Upper lobe of left lung (tissue), 6 donors: ENCODE results near the gene SART3. TPM values are rescaled to one million over a fixed set of nuclear protein-coding genes. Genes with fewer than 3 reads are reported as not detected.

Source experiments
- ATAC-seq, 2 donors: fragments of 200-7000 bp; cut with Tn5 transposase; one replicate each; pipeline ENCODE4 v1.9.1; 2022; ENCODE audit warnings: mild to moderate bottlenecking in 2 of 2, moderate library complexity in 2 of 2; ENCODE audit not compliant: low FRiP score in 2 of 2
- DNase-seq, 2 donors: peaks; one replicate each; pipeline ENCODE4 v3.0.0-alpha.2; 2019 to 2020
- H3K27ac ChIP-seq, 4 donors: fragments of 200-600 bp; sonication (generic); one replicate each; pipeline ENCODE4 v1.5.1; 2016 to 2019
- H3K27me3 ChIP-seq, 4 donors: fragments of 200-600 bp; sonication (generic); one replicate each; pipeline ENCODE4 v1.5.1; 2017 to 2019
- H3K36me3 ChIP-seq, 4 donors: fragments of 200-600 bp; sonication (generic); one replicate each; pipeline ENCODE4 v1.5.1; 2016 to 2019
- H3K4me1 ChIP-seq, 4 donors: fragments of 200-600 bp; sonication (generic); one replicate each; pipeline ENCODE4 v1.5.1; 2018 to 2019
- H3K4me3 ChIP-seq, 4 donors: fragments of 200-600 bp; sonication (generic); one replicate each; pipeline ENCODE4 v1.5.1; 2017 to 2019; ENCODE audit warnings: mild to moderate bottlenecking in 2 of 4, moderate library complexity in 1 of 4
- H3K9me3 ChIP-seq, 4 donors: fragments of 200-600 bp; sonication (generic); one replicate each; pipeline ENCODE4 v1.5.1; 2018 to 2019
- EP300 ChIP-seq, 4 donors: sonication (generic); formaldehyde crosslinking; IDR thresholded peaks; one replicate each; pipeline ENCODE4 v1.5.1; 2017; ENCODE audit warnings: antibody characterized with exemption in 4 of 4, control low read depth in 2 of 4
- POLR2A ChIP-seq, 4 donors: fragments of 450-650 bp; IDR thresholded peaks; one replicate each; pipeline ENCODE4 v1.5.1; 2016 to 2017; ENCODE audit warnings: antibody characterized with exemption in 4 of 4, mild to moderate bottlenecking in 2 of 4
- POLR2AphosphoS5 ChIP-seq, 2 donors: sonication (generic); formaldehyde crosslinking; IDR thresholded peaks; one replicate each; pipeline ENCODE4 v1.5.1; 2017; ENCODE audit warnings: antibody characterized with exemption in 2 of 2
- WGBS, 2 donors: methylation state at CpG; one replicate each; pipeline ENCODE4 v1.1.5; 2017 to 2018; 5-methylcytosine and 5-hydroxymethylcytosine counted together
- total RNA-seq, 6 donors: library from RNA; depleted of rRNA in 4 of 6; stranded (reverse); fragments of >200 nt in 4 of 6; gene quantifications; one replicate each; pipeline versions ENCODE4 v1.1.0 to v1.2.1, GENCODE V29; 2016 to 2021
- TF ChIP-seq, protein P1 (sequence below), 6 experiments: fragments of 450-650 bp in 4 of 6; fragments of 200-600 bp in 2 of 6; sonication (generic) in 2 of 6; IDR thresholded peaks; one replicate each; pipeline ENCODE4 v1.5.1; 2016 to 2019; ENCODE audit warnings: antibody characterized with exemption in 6 of 6
- donor health status: DM: no; HTN: no; CAD: no; lungs with moderate emphysema.
- donor health status: DM: no; HTN: yes; CAD: no; lungs with severe emphysema.

Gene SART3
- total RNA-seq, 6 donors from 2014 or later = 36.9 to 235 (median 63.9) TPM

DNA sequence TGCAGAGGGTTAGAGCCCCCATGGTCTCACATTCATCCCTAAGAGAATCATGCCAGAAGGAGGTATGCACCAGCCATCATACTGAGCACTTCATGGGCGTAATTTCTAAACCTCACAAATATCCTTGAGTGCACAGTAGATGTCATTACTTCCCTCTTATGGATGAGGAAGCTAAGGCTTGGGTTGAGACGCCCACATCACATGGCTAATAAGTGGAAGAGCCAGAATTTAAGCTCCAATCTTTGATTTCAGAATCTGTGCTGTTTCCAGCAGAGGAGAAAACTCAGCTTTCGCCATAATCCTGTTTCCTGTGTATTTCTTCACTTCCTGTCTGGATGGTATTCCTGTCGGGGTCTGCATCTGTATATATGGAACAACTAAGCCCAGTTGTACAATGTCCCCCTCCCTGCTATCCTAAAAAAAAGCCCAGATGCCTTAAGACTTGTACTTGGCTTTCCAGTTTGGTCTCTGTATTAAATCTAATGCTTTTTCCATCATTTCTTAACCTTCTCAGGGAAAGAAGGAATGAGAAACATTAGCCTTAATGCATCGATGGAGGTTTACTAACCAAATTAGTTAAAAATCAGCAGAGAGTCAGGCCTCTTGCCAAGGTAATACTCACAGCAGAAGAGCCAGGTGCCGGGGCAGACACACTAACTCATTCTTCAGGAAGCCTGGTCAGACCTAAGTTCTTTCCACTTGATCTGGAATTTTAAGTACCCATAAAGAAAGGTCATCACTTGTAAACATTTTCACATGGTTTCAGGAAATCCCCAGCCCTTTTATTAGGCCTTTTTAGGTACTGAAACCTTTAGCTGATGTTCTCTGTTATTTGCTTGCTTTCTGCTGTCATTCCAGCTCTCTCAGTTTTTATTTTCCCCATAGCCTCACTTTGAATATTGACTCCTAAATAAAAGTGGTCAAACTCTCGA lies 6.7 kb upstream of the SART3 start:
- TF ChIP-seq POLR2AphosphoS5 (IDR thresholded peaks at IDR 0.05) (no peak), POLR2A (IDR thresholded peaks at IDR 0.05) (no peak), EP300 (IDR thresholded peaks at IDR 0.05) (no peak)
- H3K27me3 ChIP-seq = no peaks in the 10 kb centered on the region
- ATAC-seq (peak in 1 of 2 donors; percentile 32), DNase-seq (peak in 1 of 2 donors; percentile 40)
- H3K36me3 ChIP-seq = peaks cover 23 to 62% (median 50%) of the 10 kb centered on the region in 4 donors
- H3K27ac ChIP-seq = peak overlapping the region; percentile 20 to 60 (median 44)
- H3K9me3 ChIP-seq = no peaks in the 10 kb centered on the region
- H3K4me1 ChIP-seq = peaks cover 16 to 41% (median 27%) of the 10 kb centered on the region in 4 donors
- no peak overlapping the region for H3K4me3 ChIP-seq
- WGBS, 2 donors = 45 to 46% methylated on average over 7 of the region's 7 CpGs

DNA sequence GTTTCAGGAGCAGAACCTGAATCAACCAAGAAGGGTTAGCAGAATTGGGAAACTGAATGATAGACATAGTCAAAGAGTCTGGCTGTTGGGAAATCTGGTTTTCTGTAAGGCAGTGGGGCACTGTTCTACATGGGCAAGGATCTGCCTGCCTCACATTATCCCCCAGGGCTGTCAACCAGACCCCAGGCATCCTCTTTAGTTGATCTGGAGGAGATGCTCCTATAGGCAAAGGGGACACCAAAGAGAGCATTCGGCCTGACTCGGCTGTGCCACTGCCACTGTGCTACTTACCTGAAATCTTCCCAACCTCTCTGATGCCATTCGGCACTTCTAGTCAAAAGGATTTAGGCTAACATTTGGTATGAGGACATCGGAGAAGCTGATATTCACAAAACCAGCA lies 5.5 kb upstream of the SART3 start:
- peak overlapping the region; percentile 20 to 60 (median 49) for H3K27ac ChIP-seq
- no peak overlapping the region for H3K4me3 ChIP-seq
- TF ChIP-seq EP300 (IDR thresholded peaks at IDR 0.05) = no peak
- TF ChIP-seq, protein P1, sequence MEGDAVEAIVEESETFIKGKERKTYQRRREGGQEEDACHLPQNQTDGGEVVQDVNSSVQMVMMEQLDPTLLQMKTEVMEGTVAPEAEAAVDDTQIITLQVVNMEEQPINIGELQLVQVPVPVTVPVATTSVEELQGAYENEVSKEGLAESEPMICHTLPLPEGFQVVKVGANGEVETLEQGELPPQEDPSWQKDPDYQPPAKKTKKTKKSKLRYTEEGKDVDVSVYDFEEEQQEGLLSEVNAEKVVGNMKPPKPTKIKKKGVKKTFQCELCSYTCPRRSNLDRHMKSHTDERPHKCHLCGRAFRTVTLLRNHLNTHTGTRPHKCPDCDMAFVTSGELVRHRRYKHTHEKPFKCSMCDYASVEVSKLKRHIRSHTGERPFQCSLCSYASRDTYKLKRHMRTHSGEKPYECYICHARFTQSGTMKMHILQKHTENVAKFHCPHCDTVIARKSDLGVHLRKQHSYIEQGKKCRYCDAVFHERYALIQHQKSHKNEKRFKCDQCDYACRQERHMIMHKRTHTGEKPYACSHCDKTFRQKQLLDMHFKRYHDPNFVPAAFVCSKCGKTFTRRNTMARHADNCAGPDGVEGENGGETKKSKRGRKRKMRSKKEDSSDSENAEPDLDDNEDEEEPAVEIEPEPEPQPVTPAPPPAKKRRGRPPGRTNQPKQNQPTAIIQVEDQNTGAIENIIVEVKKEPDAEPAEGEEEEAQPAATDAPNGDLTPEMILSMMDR (IDR thresholded peaks at IDR 0.05) = no peak
- TF ChIP-seq POLR2A (IDR thresholded peaks at IDR 0.05) = no peak
- no peak for TF ChIP-seq POLR2AphosphoS5 (IDR thresholded peaks at IDR 0.05)
- H3K36me3 ChIP-seq = peaks cover 23 to 62% (median 50%) of the 10 kb centered on the region in 4 donors
- DNase-seq = no peak
- H3K9me3 ChIP-seq = no peaks in the 10 kb centered on the region
- WGBS, 2 donors = 87 to 98% methylated on average over 4 of the region's 4 CpGs
- peaks cover 16 to 45% (median 33%) of the 10 kb centered on the region in 4 donors for H3K4me1 ChIP-seq
- no peaks in the 10 kb centered on the region for H3K27me3 ChIP-seq
- no peak for ATAC-seq

DNA sequence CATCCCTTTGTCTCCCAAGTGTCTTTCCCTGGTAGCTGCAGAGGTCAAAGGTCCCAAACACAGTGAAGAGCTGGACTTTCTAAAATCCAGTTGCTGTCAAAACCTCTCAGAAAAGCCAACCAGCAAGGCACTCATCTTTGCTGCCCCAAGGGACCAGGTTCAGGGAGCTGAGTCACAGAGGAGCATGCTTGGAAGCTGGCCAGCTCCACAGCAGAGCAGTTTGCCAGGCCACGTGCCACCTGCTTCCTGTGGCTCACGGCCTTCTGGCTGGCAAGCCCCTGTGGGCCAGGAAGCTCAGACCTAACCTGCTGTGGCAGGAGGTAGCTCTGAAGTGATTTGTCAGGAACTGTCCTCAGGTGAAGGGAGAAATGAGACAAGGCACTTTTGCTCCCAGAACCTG lies 5.0 kb upstream of the SART3 start:
- Histone ChIP-seq H3K27me3 (no peaks in the 10 kb centered on the region), H3K9me3 (no peaks in the 10 kb centered on the region), H3K4me1 (peaks cover 16 to 45% (median 34%) of the 10 kb centered on the region in 4 donors), H3K36me3 (peaks cover 23 to 62% (median 50%) of the 10 kb centered on the region in 4 donors), H3K27ac (peak overlapping the region; percentile 20 to 60 (median 49)), H3K4me3 (no peak overlapping the region)
- no peak for ATAC-seq
- WGBS, 2 donors = 0 to 7% methylated on average over 2 of the region's 2 CpGs
- DNase-seq = peak; percentile 66 to 89
- TF ChIP-seq, protein P1 (IDR thresholded peaks at IDR 0.05) = no peak
- TF ChIP-seq POLR2AphosphoS5 (IDR thresholded peaks at IDR 0.05) (peak in 1 of 2 donors; percentile 22), POLR2A (IDR thresholded peaks at IDR 0.05) (peak in 1 of 4 donors; percentile 6)

DNA sequence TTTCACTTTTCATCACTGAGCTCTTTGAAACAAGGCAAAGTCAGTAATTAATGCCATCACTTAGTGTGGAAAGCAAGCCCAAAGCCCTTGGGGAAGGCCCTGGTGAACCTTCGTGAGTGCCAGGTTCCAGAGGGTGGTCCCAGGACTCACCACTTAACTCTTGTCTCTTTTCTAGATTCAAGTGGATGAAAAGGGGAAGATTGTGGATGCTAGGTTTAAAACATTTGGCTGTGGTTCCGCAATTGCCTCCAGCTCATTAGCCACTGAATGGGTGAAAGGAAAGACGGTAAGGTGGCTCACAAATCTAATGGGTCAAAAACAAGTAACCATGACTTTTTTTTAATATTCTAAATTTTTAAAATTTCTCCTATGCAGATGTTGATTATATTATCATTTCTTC lies 4.2 kb upstream of the SART3 start:
- no peak for DNase-seq
- no peak overlapping the region for H3K27ac ChIP-seq
- H3K36me3 ChIP-seq = peaks cover 23 to 62% (median 50%) of the 10 kb centered on the region in 4 donors
- H3K4me1 ChIP-seq = peaks cover 16 to 49% (median 36%) of the 10 kb centered on the region in 4 donors
- 77 to 79% methylated on average over 3 of the region's 3 CpGs for WGBS, 2 donors
- no peak overlapping the region for H3K4me3 ChIP-seq
- H3K27me3 ChIP-seq = no peaks in the 10 kb centered on the region
- no peaks in the 10 kb centered on the region for H3K9me3 ChIP-seq
- ATAC-seq = no peak
- TF ChIP-seq POLR2AphosphoS5 (IDR thresholded peaks at IDR 0.05) (no peak), EP300 (IDR thresholded peaks at IDR 0.05) (no peak), POLR2A (IDR thresholded peaks at IDR 0.05) (no peak)
- TF ChIP-seq, protein P1 (IDR thresholded peaks at IDR 0.05) = no peak

DNA sequence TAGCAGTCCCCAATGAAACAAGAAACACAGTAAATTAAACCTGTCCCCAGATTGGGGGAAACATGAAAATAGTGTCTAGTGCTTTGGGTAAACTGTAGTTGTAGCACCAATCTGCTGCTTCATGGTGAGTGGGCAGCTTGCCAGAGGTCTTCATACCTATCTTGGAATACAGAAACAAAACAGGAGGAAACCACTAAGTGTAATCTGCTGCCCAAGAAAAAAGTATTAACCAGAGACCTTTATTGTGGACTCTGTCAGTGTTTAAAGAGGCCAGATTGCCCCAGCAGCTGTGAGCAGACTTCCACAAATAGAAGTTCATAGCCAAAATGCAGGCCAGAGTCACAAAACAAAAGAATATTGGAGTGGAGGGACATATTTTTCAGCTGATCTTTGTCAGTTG lies 3.8 kb upstream of the SART3 start:
- H3K9me3 ChIP-seq = no peaks in the 10 kb centered on the region
- DNase-seq (no peak), ATAC-seq (no peak)
- TF ChIP-seq, protein P1 (IDR thresholded peaks at IDR 0.05) = no peak
- TF ChIP-seq EP300 (IDR thresholded peaks at IDR 0.05) = no peak
- TF ChIP-seq POLR2AphosphoS5 (IDR thresholded peaks at IDR 0.05) = no peak
- no peak for TF ChIP-seq POLR2A (IDR thresholded peaks at IDR 0.05)
- no peaks in the 10 kb centered on the region for H3K27me3 ChIP-seq
- H3K4me1 ChIP-seq = peaks cover 20 to 53% (median 40%) of the 10 kb centered on the region in 4 donors
- no peak overlapping the region for H3K27ac ChIP-seq
- H3K4me3 ChIP-seq = no peak overlapping the region
- H3K36me3 ChIP-seq = peaks cover 23 to 57% (median 48%) of the 10 kb centered on the region in 4 donors
